GM19043 (cell line): ENCODE results near the gene TAOK2.
"Not testable (repeated sequence)": the region's sequence is repeated elsewhere in the genome, so short reads cannot be mapped to it uniquely, and the experiment has no call there.

Experiments
- ATAC-seq: cut with Tn5 transposase; IDR thresholded peaks from one replicate; pipeline ENCODE4 v1.9.1; 2021; ENCODE audit warnings: low read depth; ENCODE audit not compliant: unreplicated experiment

Gene TAOK2

GRCh38 chr16:29973384-29974246 lies at the start of gene TAOK2:
Gene TAOK2 (plus strand): TSS chr16:29973868. CDS start chr16:29977773, 3,905 bp downstream.
- peak; percentile 86 for ATAC-seq

- no peak for ATAC-seq
Observed at GRCh38 chr16:29925105-29925756, 48.4 kb upstream of the TAOK2 start.

DNA sequence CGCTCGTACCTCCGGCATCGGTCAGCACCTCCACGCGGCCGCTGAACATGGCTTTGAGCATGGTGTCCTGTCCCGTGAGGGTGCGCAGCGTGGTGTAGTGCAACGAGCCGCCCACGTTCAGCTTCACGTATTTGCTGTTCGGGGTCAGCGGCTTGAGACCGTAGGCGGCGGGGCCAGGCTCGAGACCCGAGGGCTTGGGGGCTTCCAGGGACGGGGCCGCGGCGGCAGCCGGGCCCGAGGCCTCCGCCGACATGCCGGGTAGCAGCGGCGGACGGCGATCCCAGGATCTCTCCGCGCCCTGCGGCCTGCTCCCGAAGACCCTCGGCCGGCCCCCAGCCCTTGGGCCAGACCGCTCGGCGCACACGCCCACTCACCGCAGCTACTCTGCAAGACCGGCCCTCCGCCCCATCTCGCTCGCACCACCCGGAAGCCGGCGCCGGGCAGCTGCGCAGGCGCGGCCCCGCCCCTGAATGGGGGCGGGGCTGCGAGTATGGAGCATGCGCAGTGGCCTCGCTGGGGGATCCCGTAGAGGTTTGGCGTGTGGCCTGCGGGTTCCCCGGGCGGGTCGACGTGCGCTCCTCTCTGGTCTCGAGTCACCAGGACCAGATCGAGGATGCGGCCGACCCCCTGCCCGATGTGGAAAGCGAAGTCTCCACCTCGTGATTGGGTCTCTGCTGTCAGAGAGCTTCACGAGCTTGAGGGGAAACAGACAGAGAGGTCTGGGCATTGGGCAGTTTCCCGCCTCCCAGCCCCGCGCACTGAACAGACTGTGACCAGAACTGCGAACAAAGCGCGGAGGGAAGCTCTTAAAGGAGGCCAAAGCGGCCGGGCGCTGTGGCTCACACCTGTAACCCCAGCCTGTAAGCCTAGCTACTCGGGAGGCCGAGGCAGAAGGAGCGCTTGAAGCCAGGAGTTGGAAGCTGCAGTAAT lies 47.6 kb upstream of the TAOK2 start, which contains the start of gene KCTD13:
Gene KCTD13 (minus strand): TSS at position 446 of the 930 bp plus-strand sequence. CDS start 193 bp downstream, at position 253.
- peak; percentile 83 for ATAC-seq

- ATAC-seq, result peak; percentile 9
Observed at GRCh38 chr16:29926711-29927052, 47.0 kb upstream of the TAOK2 start.

- ATAC-seq, result no peak
Observed at GRCh38 chr16:29927070-29927905, 46.4 kb upstream of the TAOK2 start.

DNA sequence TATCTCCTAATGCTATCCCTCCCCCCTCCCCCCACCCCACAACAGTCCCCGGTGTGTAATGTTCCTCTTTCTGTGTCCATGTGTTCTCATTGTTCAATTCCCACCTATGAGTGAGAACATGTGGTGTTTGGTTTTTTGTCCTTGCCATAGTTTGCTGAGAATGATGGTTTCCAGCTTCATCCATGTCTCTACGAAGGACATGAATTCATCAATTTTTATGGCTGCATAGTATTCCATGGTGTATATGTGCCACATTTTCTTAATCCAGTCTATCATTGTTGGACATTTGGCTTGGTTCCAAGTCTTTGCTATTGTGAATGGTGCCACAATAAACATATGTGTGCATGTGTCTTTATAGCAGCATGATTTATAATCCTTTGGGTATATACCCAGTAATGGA lies 41.9 kb upstream of the TAOK2 start:
- not testable (repeated sequence) for ATAC-seq

DNA sequence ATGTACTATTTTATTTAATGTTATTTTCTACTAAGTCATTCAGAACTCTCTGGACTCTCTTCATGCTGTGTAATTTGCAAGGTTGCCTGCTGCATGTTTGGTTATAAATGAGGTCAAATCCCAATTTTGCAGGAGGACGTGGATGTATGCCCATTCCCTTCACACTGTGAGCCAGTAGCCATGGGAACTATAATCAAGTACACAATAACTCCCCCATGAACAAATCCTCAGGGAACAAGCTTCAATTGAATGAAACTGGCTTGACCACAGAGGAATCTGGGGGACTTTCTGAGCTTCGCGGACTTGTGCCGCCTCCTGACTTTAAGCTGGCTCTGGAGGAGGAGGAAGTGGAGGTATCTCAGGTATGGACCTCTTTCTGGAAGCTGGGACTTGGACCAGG lies 33.0 kb upstream of the TAOK2 start:
- ATAC-seq, result no peak

DNA sequence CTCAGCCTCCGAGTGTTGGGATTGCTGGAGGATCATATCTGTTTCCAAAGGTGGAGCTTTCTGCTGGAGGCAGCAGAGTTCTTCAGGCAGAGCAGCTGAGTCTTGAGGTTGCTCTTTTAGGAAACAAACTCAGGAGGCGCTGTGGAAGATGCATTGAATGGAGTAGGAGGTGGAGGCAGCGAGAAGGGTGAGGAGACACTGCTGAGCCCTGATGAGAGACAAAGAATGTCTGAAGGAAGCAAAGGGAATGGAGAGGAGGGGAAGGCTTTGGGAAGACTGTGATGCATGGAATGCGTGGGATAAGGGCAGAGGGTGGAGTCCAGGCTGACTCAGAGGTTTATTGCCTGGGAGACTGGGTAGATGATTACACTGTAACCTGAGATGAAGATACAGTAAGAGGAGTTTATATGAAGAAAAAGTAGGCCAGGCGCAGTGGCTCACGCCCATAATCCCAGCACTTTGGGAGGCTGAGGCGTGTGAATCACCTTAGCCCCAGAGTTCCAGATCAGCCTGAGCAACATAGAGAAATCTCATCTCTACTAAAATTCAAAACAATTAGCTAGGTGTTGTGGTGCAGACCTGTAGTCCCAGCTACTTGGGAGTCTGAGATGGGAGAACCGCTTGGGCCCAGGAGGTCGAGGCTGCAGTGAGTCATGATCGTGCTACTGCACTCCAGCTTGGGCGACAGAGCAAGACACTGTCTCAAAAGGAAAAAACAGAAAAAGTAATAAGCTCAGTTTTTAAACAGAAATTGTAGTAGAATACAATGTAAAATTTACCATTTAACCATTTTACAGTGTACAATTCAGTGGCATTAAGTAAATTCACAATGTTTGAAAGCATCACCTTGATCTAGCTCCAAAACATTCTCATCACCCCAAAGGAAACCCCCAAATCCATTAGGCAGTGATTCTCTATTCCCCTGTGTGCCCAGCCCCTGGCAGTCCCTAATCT lies 29.5 kb upstream of the TAOK2 start:
- ATAC-seq, result no peak

DNA sequence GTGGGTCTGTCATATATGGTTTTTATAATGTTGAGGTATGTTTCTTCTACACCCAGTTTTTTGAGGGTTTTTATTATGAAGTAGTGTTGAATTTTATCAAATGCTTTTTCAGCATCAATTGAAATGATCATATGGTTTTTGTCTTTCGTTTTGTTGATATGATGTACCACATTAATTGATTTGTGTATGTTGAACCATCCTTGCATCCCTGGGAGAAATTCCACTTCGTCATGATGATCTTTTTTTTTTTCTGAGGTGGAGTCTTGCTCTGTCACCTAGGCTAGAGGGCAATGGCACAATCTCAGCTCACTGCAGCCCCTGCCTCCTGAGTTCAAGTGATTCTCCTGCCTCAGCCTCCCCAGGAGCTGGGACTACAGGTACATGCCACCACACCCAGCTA lies 25.8 kb upstream of the TAOK2 start:
- no peak for ATAC-seq

GRCh38 chr16:29950806-29951461 lies 22.7 kb upstream of the TAOK2 start:
- no peak for ATAC-seq

GRCh38 chr16:29951625-29952365 lies 21.9 kb upstream of the TAOK2 start:
- no peak for ATAC-seq

GRCh38 chr16:29958756-29959155 lies 14.9 kb upstream of the TAOK2 start:
- no peak for ATAC-seq

DNA sequence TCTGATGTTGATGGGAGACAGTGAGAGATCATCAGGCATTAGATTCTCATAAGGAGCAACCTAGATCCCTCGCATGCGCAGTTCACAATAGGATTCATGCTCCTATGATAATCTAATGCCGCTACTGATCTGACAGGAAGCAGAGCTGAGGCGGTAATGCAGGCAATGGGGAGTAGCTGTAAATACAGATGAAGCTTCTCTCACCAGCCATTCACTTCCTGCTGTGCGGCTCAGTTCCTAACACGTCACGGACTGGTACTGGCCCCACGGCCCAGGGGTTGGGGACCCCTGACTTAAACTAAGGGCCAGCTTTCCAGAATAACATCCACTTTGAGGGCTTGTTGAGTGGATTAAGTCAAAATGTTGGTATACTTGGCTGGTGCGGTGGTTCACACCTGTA lies 14.4 kb upstream of the TAOK2 start:
- no peak for ATAC-seq

DNA sequence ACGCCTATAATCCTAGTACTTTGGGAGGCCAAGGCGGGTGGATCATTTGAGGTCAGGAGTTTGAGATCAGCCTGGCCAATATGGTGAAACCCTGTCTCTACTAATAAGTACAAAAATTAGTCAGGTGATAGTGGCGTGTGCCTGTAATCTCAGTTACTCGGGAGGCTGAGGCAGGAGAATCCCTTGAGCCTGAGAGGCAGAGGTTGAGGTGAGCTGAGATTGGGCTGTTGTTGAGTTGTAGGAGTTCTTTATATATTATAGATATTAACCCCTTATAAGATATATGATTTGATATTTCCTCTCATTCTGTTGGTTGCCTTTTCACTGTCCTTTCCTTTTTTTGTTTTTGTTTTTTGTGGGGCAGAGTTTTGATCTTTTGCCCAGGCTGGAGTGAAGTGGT lies 13.8 kb upstream of the TAOK2 start:
- ATAC-seq, result not testable (repeated sequence)

- ATAC-seq, result no peak
Observed at GRCh38 chr16:29961127-29961478, 12.6 kb upstream of the TAOK2 start.

DNA sequence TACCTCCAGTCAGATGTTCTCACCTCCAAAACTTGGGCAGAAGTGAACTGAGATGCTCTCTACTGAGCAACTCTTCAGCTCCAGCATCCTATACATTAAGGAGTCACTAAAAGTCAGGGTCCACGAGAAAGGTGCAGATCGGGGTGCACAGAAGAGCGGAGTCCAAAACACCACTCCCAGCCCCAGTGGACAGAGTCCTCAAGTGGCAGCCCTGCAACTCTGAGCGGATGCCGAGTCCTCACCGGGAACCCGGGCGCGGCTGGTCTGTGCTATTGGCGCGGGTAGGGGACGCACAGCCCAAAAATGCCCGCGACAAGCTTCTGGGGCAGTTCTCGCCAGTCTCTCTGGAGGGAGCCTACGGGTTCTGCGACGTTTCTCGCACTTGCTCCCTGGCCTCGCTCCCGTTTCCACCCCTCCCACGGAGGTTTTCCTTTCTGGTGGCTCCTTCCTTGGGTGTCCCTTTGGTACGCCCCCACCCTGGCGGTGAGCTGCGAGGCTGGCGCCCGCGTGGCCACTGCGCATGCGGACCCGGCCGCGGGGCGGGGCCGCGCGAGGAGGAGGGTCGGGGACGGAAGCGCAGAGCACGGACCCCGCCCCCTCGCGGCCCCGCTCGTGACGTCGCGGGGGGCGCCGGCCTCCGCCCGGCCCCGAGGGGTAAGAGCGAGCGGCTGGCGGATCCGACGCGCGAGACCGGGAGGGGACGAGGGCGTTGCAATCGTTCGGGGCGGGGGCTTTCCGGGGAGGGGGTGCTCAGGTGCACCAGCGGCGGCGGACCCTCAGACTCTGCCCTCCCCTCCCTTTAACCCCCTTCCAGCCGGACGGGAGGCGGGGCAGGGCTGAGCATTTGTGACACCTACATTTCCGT lies 12.0 kb upstream of the TAOK2 start, which contains the start of gene TMEM219:
Gene TMEM219 (plus strand): TSS at position 601 of the 865 bp plus-strand sequence. CDS start 1,065 bp downstream, outside the sequence.
- peak; percentile 78 for ATAC-seq
